Omental fat pad (tissue), 4 donors: ENCODE measurements around the gene RPA3. TPM values are rescaled to one million over a fixed set of nuclear protein-coding genes. Genes with fewer than 3 reads are reported as not detected.

ENCODE experiments used
- ATAC-seq: fragments of 150-250 bp; one replicate; pipeline ENCODE4 v1.9.1; 2016; ENCODE audit warnings: mild to moderate bottlenecking, moderate library complexity; ENCODE audit not compliant: low FRiP score
- DNase-seq: peaks from one replicate; pipeline ENCODE4 v3.0.0-alpha.2; 2019; ENCODE audit warnings: low spot score
- total RNA-seq, 4 donors: library from RNA; depleted of rRNA; stranded (reverse); fragments of >200 nt; gene quantifications; one replicate each; pipeline ENCODE4 v1.1.0, GENCODE V29; 2016
- TF ChIP-seq, protein P1 (sequence below), 3 donors: fragments of 450-650 bp; IDR thresholded peaks; one replicate each; pipeline ENCODE4 v1.5.1; 2016 to 2017; ENCODE audit warnings: antibody characterized with exemption in 3 of 3, mild to moderate bottlenecking in 3 of 3, moderate library complexity in 2 of 3

The RPA3 gene
- total RNA-seq, 4 donors from 2014 or later: 9.7 to 19.3 (median 17.9) TPM

DNA sequence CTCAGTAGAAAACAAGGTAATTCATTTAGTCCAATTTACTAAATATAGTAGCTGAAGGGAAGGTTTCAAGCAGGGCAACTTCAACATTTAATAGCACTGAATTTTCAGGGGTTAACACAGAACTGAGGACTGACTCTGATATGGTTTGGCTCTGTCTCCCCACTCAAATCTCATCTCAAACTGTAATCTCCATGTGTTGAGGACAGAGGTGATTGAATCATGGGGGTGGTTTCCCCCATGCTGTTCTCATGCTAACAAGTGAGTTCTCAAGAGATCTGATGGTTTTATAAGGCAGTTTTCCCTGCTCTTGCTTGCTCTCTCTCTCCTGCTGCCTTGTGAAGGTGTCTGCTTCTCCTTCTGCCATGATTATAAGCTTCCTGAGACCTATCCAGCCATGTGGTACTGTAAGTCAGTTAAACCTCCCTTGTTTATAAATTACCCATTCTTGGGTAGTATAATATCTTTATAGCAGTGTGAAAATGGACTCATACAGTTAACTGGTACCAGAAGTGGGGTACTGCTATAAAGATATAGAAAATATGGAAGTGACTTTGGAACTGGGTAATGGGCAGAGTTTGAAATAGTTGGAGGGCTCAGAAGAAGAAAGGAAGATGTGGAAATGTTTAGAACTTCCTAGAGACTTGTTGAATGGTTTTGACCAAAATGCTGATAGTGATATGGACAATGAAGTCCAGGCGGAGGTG is 87.6 kb downstream of the RPA3 start:
- ATAC-seq (no peak), DNase-seq (no peak)
- TF ChIP-seq, protein P1, sequence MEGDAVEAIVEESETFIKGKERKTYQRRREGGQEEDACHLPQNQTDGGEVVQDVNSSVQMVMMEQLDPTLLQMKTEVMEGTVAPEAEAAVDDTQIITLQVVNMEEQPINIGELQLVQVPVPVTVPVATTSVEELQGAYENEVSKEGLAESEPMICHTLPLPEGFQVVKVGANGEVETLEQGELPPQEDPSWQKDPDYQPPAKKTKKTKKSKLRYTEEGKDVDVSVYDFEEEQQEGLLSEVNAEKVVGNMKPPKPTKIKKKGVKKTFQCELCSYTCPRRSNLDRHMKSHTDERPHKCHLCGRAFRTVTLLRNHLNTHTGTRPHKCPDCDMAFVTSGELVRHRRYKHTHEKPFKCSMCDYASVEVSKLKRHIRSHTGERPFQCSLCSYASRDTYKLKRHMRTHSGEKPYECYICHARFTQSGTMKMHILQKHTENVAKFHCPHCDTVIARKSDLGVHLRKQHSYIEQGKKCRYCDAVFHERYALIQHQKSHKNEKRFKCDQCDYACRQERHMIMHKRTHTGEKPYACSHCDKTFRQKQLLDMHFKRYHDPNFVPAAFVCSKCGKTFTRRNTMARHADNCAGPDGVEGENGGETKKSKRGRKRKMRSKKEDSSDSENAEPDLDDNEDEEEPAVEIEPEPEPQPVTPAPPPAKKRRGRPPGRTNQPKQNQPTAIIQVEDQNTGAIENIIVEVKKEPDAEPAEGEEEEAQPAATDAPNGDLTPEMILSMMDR (IDR thresholded peaks at IDR 0.05): no peak

DNA sequence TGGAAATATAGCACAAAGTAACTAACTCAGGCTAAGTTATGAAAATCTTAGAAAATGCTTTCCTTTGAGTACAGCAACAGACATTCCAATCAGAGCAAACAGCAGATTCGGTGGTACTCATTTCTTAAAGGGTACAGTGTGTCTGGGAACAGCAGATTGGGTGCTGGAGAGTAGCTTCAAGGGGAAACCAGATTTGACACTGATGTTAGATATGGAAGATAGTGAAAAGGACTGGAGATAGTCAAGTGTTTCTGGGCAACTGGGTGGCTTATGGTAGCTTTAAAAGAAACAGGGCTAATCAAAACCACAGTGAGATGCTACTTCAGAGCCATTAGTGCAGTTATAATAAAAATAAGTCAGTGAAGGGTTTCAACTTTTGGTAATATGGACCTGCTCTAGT is 89.9 kb downstream of the RPA3 start:
- DNase-seq: no peak

DNA sequence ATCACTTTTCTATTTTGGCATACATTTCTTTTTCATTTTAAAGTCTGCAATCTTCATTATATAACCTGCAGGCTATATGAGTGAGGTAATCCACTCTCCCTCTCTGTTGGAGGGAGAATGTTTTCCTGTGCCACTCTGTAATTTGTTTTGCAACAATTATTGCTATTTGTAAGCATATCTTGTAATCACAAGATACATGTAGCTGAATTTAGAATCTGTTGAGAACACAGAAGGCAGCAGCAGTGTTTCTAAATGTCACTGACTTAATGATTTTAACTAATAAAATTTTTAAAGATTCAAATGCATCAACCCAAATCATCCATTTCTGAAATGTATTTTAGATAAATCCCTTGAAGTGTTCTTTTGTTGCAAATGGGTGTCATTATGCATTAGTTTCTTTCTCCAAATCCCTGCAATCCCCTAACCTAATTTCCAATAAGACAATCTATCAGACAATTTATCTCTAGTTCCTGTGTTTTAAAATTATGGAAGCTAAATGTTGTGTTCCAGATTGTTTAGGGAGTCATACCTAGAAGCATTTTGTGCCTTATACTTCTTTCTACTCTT is 97.7 kb downstream of the RPA3 start:
- TF ChIP-seq, protein P1 (IDR thresholded peaks at IDR 0.05): no peak
- DNase-seq (no peak), ATAC-seq (no peak)

More for the DNA sequence above, 89.9 kb downstream of the RPA3 start:
- ATAC-seq: no peak
- TF ChIP-seq, protein P1 (IDR thresholded peaks at IDR 0.05): no peak

DNA sequence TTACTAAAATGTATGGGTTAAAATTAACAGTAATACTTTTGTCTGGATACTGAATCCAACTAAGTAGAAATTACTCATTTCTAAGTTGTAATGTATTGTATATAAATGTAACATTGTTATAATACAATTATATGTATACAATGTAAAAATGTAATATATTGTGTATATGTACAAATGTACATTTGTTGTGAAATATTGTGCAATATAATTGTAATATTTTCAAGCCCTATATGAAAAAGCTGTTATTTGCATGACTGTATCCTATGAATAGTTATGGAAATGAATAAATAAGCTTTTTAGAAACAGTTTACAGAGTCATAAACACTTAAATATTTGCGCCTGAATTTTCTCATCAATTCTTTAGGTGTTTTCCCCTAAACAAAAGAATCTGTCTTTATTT is 98.2 kb downstream of the RPA3 start:
- DNase-seq (no peak), ATAC-seq (no peak)
- TF ChIP-seq, protein P1 (IDR thresholded peaks at IDR 0.05): no peak

DNA sequence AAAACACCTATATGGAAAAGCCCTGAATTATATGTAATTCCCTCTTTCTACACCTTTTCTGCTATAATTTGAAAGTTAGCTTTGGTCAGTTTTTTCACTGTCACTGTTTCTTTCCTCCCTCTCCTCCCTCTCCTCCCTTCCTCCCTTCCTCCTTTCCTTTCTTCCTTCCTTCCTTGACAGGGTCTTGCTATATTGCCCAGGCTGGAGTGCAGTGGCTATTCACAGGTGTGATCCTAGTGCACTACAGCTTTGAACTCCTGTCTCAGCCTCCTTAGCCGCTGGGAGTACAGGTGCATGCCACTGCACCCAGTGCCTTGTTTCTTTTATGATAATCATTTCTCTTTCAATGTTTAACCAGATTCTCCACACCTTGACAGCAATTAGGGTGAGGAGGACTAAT is 100.0 kb downstream of the RPA3 start:
- DNase-seq (no peak), ATAC-seq (no peak)

DNA sequence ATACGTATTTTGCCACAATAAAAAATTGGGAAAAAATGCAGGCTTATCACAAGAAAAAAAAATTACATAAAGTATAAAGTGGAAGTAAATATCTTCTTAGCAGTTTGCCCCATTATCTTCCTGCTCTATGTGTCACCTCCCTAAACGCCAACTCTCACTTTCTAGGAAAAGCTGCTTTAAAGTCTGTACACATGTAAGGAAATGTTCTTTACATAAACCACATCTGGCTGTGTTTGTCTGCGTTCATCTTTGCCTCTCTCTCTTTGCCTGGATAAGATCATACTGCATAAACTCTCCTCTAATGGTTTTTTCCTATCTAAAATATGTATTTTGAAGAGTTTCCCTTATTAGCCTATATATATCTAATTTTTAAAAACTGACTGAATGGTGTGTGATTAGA is 100.9 kb downstream of the RPA3 start:
- ATAC-seq: no peak
- TF ChIP-seq, protein P1 (IDR thresholded peaks at IDR 0.05): no peak

More for the DNA sequence above, 100.0 kb downstream of the RPA3 start:
- TF ChIP-seq, protein P1 (IDR thresholded peaks at IDR 0.05): no peak

More for the DNA sequence above, 100.9 kb downstream of the RPA3 start:
- DNase-seq: no peak
